GM21619 (cell line): ENCODE results near the gene PTOV1.

Source experiments
- ATAC-seq: cut with Tn5 transposase; IDR thresholded peaks from one replicate; pipeline ENCODE4 v1.9.1; 2021; ENCODE audit not compliant: unreplicated experiment

The PTOV1 gene

GRCh38 chr19:49850487-49851342, at the start of gene PTOV1:
PTOV1 (plus strand) TSS chr19:49851159.
- ATAC-seq: peak; percentile 61

DNA sequence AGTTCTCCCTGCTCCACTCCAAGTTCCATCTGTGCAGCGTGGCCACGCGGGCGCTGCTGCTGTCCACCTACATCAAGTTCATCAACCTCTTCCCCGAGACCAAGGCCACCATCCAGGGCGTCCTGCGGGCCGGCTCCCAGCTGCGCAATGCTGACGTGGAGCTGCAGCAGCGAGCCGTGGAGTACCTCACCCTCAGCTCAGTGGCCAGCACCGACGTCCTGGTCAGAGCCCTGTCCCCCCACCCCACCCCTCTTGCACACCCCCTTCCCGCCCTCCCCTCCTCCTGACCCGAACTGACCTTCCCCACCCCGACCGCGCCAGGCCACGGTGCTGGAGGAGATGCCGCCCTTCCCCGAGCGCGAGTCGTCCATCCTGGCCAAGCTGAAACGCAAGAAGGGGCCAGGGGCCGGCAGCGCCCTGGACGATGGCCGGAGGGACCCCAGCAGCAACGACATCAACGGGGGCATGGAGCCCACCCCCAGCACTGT, 49.5 kb upstream of the PTOV1 start:
- no peak for ATAC-seq

GRCh38 chr19:49801966-49802661, 48.8 kb upstream of the PTOV1 start:
- ATAC-seq: no peak

DNA sequence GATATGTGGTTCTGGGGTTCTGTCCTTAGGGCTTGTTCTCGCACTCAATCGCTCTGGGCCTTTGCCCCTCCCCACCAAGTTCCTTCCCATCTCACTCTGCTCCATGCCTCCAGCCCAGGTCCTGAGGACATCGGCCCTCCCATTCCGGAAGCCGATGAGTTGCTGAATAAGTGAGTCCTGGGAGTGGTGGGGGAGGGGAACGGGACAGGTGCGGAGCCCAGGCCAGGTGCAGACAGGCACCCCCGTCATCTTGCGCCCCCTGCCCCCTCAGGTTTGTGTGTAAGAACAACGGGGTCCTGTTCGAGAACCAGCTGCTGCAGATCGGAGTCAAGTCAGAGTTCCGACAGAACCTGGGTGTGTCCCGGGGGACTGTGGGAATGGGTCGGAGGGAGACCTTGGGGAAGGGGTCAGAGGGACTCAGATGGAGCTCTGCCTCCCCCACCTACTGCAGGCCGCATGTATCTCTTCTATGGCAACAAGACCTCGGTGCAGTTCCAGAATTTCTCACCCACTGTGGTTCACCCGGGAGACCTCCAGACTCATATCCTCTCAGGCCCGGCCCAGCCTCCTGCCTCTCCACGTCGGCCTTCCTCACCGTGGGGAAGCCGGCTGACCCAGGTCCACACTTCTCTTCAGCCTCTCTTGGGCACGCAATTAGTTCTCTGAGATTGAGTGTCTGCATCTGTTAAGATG, 48.0 kb upstream of the PTOV1 start:
- ATAC-seq: no peak

GRCh38 chr19:49803529-49803856, 47.5 kb upstream of the PTOV1 start:
- no peak for ATAC-seq

- ATAC-seq: no peak
Measured at GRCh38 chr19:49805822-49806619, 44.9 kb upstream of the PTOV1 start.

- ATAC-seq: no peak
Measured at GRCh38 chr19:49806620-49806959, 44.4 kb upstream of the PTOV1 start.

GRCh38 chr19:49807058-49807903, 43.7 kb upstream of the PTOV1 start:
- no peak for ATAC-seq

DNA sequence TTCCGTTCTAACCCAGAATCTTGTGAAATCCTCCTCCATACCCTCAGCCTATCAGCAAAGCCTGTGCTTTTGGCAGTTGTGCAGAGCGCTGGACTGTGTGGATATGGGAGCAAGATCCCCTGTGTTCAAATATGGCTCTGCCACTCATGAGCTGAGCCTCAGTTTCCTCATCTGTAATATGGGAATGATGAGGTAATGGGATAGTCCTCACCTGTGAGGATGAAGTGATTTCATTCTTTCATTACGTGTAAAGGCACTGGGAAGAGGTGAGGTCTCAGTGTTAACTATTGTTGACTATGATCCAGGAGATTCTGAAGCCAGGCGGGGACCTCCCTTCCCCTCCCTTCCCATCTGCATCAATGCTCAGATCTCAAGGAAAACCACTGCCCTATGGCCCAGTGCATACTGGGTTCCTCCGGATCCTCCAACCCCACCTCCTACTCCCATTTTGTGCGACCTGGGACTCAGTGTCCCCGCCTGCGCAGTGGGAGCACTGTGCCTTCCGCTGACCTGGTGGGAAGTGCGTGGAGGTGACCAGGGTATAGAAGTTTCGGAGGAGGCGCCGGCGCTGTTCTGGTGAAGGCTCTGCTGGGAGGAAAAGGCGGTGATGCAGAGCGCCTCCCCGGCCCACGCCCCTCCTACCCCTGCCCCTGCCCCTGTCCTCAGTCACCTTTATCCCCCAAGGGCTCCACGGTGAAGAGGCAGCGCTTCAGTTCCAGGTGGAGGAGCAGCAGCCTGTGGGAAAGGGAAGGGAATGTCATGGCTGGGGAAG, 42.9 kb upstream of the PTOV1 start:
- ATAC-seq: no peak

- no peak for ATAC-seq
Measured at GRCh38 chr19:49808711-49809159, 42.2 kb upstream of the PTOV1 start.

GRCh38 chr19:49809160-49809940, 41.6 kb upstream of the PTOV1 start:
- no peak for ATAC-seq

DNA sequence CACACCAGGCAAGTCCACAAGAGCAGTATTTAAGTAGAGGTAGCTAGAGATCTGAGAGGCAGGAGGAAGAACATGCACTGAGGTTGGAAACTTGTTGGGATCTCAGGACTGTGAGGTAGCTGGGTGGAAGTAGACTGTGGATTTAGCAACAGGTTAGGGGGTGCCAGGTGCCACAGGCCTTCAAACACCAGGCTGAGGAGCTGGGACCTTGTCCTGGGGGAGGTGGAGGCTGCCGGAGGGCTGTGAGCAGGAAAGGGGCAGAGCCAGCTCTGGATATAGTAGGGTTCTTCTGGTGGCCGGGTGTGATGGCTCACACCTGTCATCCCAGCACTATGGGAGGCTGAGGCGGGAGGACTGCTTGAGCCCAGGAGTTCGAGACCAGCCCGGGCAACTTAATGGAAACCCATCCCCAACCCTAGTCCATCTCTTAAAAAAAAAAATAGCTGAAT, 41.0 kb upstream of the PTOV1 start:
- ATAC-seq: no peak

GRCh38 chr19:49811328-49811727, 39.6 kb upstream of the PTOV1 start:
- no peak for ATAC-seq

- no peak for ATAC-seq
Measured at GRCh38 chr19:49812452-49812996, 38.4 kb upstream of the PTOV1 start.

- no peak for ATAC-seq
Measured at GRCh38 chr19:49812997-49813861, 37.7 kb upstream of the PTOV1 start, which contains the start of gene FUZ. FUZ (minus strand) TSS chr19:49813292; CDS start chr19:49813106, 186 bp downstream.

- ATAC-seq: no peak
Measured at GRCh38 chr19:49814010-49814409, 36.9 kb upstream of the PTOV1 start.

DNA sequence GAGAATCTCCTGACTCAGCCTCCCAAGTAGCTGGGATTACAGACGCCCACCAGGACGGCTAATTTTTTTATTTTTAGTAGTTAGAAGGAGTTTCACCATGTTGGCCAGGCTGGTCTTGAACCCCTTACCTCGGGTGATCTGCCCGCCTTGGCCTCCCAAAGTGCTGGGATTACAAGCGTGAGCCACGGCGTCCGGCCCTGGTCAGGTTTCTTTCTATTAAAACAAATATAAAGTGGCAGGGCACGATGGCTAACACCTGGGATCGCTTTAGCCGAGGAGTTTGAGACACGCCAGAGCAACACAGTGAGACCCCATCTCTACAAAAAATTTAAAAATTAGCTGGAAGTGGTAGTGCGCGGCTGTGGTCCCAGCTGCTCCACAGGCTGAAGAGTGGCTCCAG, 34.4 kb upstream of the PTOV1 start:
- ATAC-seq: no peak
